Measurements from ENCODE around the gene KITLG.
"Not testable (repeated sequence)": the region's sequence is repeated elsewhere in the genome, so short reads cannot be mapped to it uniquely, and the experiment has no call there.

KITLG gene

DNA sequence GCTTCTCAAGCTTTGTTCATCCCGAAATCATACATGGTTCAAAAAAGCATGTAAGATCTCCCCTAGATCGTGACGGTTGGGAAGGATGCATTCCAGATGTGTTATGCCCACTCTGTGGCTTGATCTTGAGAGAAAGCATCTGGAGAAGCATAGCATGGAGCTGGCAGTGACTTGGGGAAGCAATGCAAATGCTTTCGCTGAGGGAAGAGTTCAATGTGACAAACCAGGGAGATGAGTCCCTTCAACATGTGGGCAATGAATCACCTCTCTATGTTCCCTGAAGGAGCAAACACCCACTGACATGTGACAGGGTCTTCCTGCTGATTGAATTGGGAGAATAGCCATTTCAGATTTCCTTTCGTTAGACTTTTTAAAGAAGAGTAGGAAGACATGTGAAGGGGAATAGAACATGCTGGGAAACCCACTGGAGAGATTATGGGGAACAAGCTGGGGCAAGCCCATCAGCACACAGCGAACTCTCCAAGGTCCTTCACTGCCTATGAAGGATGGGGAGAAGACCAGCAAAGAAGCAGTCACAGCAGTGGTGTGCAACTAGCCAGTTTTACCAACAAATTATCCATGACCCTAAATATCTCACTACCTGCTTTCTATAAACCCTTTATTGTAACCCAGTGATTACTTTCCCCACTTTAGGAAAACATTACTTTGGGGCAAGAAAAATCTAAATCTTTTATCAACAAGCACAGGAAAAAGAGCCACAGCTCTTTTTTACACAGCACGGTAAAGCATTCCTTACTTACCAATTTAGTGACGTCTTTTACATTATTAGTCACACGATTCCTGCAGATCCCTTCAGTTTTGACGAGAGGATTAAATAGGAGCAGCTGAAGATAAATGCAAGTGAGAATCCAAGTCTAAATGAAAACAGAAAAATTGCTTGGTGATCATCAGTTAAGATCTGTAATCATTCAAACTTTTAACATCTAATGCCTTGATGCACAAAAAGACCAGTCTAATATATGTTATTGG, 35.0 kb downstream of the KITLG start:
- in situ Hi-C loops (cut with MboI; ENCODE audit: low sequenced_read_pairs), result no loop called here

DNA sequence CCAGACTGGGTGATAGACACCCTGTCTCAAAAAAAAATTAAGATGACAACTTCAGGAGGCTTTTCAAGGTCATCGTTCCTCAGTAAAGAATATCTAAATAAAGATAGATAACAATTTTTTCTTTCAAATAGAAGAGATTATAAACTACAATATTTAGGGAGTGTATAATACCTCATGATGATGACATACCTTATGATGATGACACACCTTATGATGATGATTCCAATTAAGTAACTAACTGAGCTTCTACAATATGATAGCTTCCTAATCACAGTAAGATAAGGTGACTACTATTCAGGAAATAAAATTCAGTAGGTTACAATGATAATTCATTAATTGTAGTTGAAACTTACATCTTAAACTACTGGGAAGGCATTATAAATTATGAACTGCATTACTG, 40.4 kb downstream of the KITLG start:
- in situ Hi-C loops (cut with MboI; ENCODE audit: low sequenced_read_pairs), result no loop called here

DNA sequence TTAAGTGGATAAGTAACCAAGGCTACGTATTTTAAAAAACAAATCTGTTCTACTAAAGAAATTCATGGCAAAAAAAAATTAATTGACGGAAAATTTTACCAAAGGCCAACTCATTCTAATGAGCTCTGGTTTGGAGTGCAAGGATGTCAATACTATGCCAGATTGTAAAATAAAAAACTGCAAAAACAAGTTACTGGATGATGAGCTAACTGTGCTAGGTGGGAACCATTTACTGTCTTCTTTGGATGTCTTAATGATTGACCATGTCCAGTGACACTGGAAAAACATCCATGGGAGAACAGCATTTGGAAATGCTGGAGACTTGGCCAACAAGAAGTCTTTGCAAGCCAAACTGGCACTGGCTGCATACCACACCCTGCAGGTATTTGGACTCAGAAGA, 41.6 kb downstream of the KITLG start:
- in situ Hi-C loops (cut with MboI; ENCODE audit: low sequenced_read_pairs), result no loop called here

DNA sequence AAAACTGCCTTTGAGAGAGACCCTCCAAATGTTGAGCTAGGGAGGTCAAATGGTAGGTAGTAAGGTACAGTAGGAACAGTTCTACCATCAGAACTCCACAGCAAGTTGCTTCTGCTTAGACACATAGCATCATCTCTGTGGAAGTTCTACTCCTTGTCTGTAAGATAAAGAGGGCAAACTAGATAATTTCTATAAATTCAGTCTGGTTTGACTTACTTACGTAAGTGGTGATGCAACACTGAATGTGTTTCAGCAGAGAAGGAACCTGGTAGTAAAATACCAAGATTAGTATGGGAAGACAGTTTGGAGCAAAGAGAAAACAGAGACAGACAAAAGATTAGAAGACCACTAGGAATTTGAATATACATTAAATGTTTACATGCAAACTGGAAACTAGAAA, 42.0 kb downstream of the KITLG start:
- in situ Hi-C loops (cut with MboI; ENCODE audit: low sequenced_read_pairs), result no loop called here

DNA sequence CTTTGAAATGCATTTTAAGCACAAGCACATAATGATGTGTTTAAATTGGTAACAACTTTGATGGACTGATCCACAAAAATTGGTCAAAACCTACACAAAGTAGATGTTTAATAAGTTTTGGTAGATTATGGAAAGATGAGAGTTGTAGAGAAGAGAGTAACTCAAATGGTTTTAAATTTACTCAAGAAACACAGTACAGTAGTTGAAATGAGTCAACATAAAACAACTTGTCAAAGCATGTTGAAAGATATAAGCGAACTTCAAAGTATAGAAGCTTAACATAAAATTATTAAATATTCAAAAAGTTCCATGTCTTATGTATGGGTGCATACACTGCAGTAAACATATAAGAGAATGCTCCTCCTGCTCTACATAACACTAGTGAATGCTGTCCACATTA, 49.4 kb downstream of the KITLG start:
- in situ Hi-C loops (cut with MboI; ENCODE audit: low sequenced_read_pairs), result no loop called here

DNA sequence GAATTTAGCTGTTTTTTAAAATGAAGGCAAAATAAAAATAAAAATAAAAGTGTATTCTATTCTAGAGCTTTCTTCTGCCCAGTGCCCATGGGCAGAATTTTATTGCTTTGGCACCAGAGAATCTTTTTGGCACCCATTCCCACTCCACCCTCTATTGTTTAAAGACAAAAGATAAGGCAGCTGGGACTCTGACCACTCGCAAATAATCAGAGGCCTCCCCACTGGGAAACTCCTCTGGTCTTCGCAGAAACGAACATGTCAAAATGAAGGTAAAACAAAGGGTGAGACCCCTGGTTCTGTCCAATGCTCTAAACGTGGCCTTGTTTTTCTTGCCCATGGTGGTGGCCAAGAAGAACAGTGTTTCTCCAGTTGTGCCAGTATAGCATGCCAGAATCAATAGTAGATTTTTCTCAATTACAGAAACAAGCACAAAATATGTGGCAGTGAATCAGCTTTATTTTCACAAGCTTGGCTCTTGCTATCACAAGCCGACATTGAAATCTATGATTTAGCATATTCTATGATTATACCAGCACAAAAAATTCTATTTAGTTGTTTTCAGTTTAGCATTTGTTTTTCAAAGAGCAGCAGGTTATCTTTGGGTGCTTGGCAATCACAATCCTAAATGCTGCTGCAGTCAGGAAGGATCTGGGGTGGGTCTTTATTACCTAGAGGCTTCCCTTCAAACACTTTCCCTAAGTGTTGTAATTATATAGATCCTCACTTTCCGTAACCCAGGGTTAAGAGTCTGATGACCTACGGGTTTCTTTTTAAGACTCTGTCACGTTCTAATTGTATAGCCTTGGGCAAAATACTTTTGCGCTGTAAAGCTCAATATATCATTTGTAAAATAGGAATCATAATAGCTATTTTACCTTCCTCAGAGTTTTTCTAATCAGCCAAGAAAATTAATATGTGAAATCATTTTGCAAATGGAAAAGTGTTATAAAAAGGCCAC, 50.5 kb downstream of the KITLG start:
- in situ Hi-C loops (cut with MboI; ENCODE audit: low sequenced_read_pairs), result no loop called here

DNA sequence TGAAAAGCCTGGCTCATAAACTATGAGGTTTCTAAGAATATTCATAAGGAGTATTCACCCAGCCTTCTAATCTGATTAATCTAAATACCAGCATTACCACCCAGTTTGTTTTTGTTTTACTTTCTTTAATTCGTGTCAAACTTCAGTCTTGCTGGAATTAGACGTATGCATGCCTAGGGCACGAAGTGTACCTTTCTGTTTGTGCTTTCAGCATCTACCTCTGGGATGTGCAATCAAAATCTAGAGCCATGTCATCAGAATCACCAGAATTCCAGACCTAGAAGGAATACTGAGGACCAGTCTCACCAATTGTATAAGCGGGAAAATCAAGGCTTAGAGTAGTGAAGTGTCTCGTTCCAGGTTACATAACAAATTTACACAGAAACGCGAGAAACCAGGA, 57.3 kb downstream of the KITLG start:
- in situ Hi-C loops (cut with MboI; ENCODE audit: low sequenced_read_pairs), result no loop called here

DNA sequence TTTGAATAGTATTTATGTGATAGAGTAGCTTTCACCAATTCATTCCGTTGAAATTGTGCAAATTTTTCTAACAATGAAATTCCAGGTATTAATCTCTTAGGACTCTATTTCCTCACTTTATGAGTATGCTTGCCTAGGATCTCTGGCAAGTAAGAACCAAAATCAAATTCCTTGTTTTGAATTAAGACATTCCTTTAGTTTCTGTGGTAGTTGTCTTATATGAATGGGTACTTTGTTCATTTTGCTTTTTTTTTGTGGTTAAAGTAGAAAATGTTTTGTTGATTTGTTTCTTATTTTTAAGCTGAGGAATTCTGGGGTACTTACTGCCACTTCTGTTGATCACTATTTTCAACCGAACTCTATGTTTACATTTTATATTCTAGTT, 59.8 kb downstream of the KITLG start:
- in situ Hi-C loops (cut with MboI; ENCODE audit: low sequenced_read_pairs), result no loop called here

DNA sequence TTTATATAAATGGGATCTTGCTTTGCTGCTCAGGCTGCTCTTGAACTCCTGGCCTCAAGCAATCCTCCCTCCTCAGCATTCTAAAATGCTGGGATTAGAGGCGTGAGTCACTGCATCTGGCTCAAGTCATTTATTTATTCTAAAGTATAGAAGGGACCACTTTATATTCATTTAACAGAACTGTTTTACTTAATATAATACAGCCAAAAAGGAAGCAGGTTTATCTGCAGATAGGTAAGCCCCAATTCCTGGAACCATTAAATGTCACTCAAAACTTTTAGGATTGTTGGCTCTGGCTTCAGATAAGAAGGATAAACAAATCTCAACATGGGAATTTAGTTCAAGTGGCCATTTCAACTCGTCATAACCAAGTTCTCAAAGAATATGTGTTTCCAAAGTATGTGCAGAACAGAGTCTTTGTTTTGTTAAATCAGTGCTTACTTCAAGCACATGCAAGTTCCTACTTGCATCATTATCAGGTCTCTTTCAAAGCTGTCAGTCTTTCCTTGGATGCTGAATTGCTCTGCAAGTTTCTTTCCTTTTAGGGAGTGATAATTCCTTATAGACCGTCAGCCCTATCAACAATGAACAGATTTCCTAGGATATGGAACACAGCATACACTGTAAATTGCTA, 60.4 kb downstream of the KITLG start:
- in situ Hi-C loops (cut with MboI; ENCODE audit: low sequenced_read_pairs), result no loop called here

DNA sequence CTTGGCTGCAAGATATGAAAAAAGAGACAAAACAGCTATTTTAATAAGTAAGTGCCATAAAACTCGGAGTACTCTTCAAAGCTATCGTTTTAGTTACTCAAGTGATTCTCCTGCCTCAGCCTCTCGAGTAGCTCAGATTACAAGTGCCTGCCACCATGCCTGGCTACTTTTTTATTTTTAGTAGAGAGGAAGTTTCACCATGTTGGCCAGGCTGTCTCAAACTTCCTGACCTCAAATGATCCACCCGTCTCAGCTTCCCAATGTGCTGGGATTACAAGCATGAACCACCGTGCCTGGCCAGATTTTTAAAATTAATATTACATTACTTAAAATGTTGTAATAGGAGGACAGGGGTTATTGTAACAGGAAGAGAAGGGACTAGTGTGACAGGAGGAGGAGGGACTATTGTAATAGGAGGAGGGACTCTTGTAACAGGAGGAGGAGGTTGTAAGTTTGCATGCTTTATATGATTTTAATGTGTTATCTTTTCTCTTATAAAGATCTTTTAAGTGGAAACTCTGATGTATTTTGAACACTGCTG, 61.3 kb downstream of the KITLG start:
- in situ Hi-C loops (cut with MboI; ENCODE audit: low sequenced_read_pairs), result no loop called here

DNA sequence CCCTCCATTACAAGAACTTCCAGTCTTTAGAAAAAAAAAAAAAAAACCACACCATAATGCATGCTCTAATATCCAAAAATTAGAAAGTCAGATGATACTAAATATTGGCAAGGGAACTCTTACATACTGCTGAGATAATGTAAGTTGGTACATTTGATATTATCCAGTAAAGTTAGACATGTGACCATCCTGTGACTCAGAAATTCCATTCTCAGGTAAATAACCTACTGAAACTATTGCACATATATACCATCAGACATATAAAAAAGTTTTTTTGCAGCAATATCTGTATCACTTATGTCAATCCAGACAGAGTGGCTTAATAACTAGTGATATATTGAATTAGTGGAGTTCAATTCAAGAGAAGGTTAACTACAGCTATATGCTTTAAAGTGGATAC, 63.5 kb downstream of the KITLG start:
- in situ Hi-C loops (cut with MboI; ENCODE audit: low sequenced_read_pairs), result no loop called here

DNA sequence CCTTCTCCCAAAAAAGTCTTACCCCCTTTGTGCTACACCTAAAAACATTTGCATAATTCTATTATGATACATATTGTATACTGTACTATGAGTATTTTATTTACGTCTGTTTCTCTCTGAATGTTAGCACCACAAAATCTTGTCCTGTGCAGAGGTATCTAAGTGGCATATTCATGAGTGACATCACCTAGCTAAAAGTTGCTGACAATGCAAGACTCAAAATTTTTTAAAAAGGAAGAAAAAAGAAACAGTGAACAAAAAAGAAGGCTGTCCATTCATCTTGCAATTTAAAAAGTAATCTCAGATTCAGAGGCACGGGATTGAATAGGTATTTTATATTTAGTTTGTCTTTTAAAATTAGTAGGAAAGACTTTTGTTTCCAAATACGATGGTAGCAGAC, 69.4 kb downstream of the KITLG start:
- in situ Hi-C loops (cut with MboI; ENCODE audit: low sequenced_read_pairs), result no loop called here

DNA sequence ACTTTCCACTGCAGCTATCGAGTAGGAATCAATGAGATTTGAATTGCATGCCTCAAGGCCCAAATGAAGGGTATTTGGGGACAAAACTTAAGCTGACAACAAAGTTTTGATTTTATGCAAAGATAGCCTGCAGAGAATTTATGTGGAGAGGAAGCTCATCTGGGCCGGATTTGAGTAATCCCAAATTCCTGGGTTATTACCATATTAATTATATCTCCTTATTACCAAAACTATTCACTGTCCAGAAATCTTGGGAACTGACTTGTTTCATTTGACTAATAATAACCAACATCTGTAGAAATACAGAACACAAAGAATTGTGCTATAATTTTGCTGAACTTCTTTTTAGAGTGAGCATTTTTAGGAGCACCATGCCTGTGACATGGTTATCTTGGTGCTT, 70.4 kb downstream of the KITLG start:
- in situ Hi-C loops (cut with MboI; ENCODE audit: low sequenced_read_pairs), result no loop called here

DNA sequence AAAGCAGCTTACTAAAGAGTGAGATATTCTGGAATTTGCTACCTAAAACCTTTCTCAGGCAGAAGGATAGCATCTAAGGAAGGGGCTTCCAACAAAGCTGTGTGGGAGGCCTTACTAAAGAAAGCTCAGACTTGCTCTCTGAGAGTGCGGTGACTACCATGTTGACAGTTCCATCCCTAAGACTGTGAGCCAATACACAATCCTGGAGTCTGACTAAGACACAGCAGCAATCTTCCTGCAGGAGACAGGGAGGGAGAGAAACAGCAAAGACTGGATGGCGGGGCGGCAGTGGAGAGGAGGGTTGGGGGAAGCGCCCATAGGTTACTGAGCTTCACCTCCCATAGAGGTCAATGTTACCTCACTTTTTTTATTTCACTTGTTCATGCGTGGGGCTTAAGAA, 70.9 kb downstream of the KITLG start:
- in situ Hi-C loops (cut with MboI; ENCODE audit: low sequenced_read_pairs), result no loop called here

DNA sequence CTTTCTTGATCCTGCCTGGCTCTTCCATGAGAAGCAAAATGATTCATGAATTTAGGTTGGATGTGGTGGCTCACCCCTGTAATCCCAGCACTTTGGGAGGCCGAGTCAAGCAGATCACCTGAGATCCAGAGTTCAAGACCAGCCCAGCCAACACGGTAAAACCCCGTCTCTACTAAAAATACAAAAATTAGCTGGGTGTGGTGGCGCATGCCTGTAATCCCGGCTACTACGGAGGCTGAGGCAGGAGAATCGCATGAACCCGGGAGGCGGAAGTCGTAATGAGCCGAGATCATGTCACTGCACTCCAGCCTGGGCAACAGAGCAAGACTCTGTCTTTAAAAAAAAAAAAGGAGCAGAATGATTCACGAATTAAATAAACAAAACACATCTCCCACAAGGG, 72.4 kb downstream of the KITLG start:
- in situ Hi-C loops (cut with MboI; ENCODE audit: low sequenced_read_pairs), result not testable (repeated sequence)

DNA sequence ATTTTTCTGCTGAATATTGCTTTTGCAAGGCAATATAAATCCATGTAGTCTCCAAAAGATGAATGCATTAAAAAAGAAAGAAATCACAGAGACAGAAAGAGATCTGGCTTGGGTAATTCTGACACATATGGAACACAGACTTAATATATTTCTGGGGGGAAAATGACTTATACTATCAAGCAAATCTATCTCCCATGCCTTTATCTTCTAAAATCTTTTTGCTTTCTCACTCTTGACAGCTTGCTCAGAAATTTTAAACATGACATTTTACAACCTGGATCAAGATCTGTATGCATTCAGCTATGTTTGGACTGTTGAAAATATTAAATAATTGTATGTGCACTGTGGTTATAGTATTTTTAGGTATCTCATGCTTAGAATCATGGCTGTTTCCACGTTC, 73.0 kb downstream of the KITLG start:
- in situ Hi-C loops (cut with MboI; ENCODE audit: low sequenced_read_pairs), result no loop called here

DNA sequence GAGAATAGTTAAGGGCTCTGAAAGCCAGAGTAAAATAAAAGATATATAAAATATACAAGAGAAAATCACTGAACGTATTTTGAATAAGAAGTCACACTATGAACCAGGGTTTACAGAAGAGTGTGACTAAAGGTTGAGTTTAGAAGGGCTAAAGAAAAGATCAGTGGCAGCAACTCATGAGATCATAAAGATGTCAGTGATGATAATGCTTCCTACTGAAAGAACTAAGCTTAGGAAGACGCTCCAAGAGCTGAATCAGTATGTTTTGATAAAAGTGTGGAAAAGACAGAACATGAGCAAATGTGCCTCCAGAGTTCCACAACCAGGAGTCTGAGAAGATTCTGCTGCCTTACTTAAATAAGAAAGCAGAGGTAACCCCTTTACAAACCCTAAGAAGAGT, 74.6 kb downstream of the KITLG start:
- in situ Hi-C loops (cut with MboI; ENCODE audit: low sequenced_read_pairs), result no loop called here

DNA sequence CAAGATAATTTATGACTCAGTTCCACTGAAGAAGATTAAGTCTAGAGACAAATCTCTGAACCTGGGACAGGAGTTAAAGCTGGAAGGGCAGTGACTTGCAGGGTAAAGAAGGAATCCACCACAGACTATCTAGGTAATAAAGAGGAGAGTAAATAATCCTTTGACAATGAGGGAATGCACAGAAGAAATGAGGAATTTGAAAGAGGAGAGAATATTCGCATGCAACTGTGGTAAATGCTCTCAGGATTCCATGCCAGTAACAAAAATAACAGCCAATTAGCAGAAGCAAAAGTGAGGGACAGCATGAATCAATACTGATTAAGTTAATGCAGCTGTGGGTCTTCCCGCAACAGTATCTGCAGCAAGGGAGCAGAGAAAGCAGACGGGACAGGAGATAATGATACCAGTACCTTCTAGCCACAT, 77.0 kb downstream of the KITLG start:
- in situ Hi-C loops (cut with MboI; ENCODE audit: low sequenced_read_pairs), result no loop called here

DNA sequence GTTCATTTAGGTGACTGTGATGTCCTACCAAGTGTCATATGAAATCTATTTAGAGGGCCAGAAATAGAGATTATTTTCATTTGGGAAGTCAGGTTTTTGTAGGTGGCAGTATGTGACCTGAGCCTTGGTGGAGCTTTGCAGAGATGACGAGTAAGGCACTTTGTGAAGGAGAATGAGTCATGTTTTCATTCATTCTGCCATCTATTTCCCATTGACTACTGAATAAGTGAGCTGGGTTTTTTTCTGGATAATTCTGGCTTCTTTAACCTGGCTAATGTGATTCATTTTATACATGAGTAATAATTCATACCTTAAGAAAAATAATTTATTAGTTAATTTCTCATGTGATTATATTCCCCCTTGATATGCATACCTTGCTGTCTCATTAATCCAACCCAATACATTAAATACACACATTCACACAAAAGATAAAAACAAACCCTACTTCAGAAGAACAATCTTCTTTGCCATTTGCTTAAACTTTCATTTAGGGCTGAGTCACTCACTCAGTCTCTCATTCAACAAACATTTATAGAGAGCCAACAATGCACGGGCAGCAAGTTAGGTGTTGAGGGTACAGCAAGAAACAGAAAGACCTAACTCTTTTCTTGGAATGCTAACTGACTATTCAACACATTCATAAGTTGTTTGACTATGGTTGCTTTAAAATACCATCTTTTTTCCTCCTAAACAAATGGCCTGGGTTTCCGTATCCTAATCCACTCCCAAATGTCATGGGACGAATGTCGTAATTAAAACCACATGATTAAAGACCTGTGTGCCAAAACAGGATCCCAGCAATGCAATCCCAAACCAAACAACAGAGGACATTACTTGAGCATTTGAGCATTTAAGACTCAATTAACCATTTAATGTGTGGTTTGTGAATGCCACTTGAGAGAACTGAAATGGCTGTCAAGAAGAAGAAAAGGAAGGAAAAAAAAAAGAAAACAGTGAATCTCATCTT, 78.0 kb downstream of the KITLG start:
- in situ Hi-C loops (cut with MboI; ENCODE audit: low sequenced_read_pairs), result no loop called here

DNA sequence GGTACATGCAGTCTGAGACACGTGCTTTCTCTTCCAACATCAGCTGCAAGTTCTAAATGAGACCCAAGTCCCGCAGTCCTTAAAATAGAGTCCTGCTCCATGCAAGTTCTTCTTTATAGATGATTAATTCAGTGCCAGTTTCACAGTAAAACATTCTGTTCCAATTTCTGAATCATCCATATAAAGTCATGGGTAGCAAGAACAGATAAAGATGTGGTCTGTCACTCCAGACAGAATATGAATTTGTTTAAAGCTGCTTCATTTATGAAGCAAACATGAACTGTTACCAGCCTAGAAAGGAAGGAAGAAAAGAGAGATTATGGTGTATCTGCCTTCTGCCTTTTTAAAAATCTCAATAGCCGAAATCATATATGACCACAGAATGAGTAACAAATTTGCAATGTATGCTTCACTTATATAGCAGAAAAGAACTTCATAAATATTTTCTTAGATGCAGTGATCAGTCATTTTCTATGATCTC, 83.3 kb downstream of the KITLG start:
- in situ Hi-C loops (cut with MboI; ENCODE audit: low sequenced_read_pairs), result no loop called here
